ENCODE data around the gene STK38.

Gene STK38

GRCh38 chr6:36523451-36523850 lies 23.8 kb downstream of the STK38 start:
- no peak for DNase-seq (ENCODE audit: low read depth in 2 of 2)

DNA sequence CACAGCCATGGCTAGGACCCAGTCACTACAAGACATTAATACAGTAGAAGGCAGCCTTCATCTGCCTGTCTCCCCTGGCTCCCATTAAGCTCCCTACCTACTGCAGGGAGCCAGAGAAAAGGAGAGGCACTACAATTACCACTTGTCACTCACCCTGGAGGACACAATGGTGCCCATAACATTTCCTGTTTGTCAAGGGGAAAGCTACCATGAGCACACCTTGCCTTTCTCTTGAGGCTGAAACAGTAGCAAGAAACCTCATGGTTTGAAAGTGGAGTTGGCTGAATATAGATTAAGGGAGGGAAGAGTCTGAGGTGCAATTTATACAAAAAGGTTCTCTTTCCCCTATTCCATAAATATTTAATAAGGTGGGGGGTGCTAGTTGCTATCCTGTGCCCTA lies 27.9 kb downstream of the STK38 start:
- no peak for DNase-seq (ENCODE audit: low read depth in 2 of 2)

DNA sequence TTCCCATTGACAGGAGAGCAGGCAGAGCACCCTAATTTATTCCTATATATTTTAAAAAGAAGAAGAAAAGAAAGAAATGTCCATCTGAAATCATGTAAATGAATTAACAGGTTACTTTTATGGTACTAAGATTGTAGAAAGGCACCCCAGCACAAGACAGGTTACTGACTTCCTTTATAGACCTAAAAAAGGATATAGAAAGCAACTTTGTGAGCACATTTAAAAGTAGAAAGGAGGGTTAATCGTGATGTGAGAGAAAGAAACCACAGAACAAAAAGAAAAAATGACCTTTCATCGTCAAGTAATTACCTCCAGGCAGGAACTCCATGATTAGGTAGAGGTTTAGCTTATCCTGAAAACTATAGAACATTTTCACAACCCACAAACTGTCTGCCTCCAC lies 29.9 kb downstream of the STK38 start:
- DNase-seq (ENCODE audit: low read depth in 2 of 2), result no peak

- no peak for DNase-seq (ENCODE audit: low read depth in 2 of 2)
These were observed 30.3 kb downstream of the STK38 start for GRCh38 chr6:36516988-36517387.

- DNase-seq (ENCODE audit: low read depth in 2 of 2), result no peak
These were observed 30.7 kb downstream of the STK38 start for GRCh38 chr6:36516559-36516958.

- no peak for DNase-seq (ENCODE audit: low read depth in 2 of 2)
These were observed 31.4 kb downstream of the STK38 start for GRCh38 chr6:36515844-36516243.

- no peak for DNase-seq (ENCODE audit: low read depth in 2 of 2)
These were observed 32.5 kb downstream of the STK38 start for GRCh38 chr6:36514554-36515456.

DNA sequence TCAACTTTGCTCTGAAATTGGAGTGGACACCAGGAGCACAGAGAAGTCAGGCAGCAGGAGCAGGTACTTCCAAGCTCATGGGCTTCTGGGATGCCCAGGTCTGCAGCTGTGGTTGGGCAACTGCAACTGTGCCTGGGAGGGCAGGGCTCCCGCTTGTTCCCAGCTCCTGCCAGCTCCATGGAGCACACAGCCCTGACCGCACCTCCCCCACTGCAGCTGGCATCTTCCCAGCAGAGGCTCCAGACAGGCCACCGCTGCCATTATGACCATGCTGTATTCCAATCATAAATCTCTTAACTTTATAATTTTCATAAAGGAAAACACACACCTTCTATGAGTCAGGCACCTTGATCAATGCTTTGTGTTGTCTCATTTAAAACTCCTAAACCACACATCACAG lies 36.9 kb downstream of the STK38 start:
- no peak for DNase-seq (ENCODE audit: low read depth in 2 of 2)

GRCh38 chr6:36508532-36508931 lies 38.7 kb downstream of the STK38 start:
- no peak for DNase-seq (ENCODE audit: low read depth in 2 of 2)

- no peak for DNase-seq (ENCODE audit: low read depth in 2 of 2)
These were observed 40.7 kb downstream of the STK38 start for GRCh38 chr6:36506611-36507010.

GRCh38 chr6:36505744-36506534 lies 41.3 kb downstream of the STK38 start:
- DNase-seq (ENCODE audit: low read depth in 2 of 2), result no peak

GRCh38 chr6:36504982-36505381 lies 42.3 kb downstream of the STK38 start:
- no peak for DNase-seq (ENCODE audit: low read depth in 2 of 2)

GRCh38 chr6:36504181-36504580 lies 43.1 kb downstream of the STK38 start:
- no peak for DNase-seq (ENCODE audit: low read depth in 2 of 2)

- DNase-seq (ENCODE audit: low read depth in 2 of 2), result no peak
These were observed 45.6 kb downstream of the STK38 start for GRCh38 chr6:36501686-36502085.

GRCh38 chr6:36499918-36500317 lies 47.4 kb downstream of the STK38 start:
- DNase-seq (ENCODE audit: low read depth in 2 of 2), result no peak

DNA sequence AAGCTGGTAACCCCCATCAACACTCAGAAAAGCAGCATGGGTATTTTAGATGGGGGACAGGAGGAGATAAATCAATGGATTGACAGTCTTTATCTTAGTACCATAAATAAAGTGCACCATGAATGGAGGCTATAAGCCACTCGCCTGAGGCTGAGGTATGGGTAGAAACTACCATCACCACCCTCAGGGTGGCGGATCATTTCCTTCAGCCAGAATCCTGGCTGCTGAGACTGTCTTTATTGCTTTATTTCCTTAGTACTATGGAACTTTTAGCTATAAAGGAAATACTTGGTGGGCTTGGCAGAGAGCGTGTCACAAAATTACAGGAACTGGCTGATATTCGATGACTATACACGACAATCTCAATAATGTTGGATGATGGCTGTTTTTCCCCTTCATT lies 52.2 kb downstream of the STK38 start:
- no peak for DNase-seq (ENCODE audit: low read depth in 2 of 2)

DNA sequence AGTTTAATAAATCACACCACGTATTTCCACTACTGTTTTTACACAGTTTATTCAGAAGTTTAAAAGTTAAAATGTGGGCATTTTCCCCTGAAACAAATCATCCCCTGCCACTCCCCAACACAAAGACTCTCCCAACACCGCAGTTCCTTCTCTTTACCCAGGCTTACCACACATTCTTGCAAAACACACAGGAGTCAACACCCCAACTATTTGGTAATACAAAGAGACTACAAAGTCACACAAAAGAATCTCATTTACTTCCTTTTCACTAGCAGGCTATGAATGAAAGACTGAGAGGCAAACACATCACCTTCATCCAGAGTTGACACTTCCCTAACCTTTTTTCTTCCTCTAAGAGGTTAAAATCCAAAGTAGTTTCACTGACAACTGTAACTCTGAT lies 53.4 kb downstream of the STK38 start:
- no peak for DNase-seq (ENCODE audit: low read depth in 2 of 2)

DNA sequence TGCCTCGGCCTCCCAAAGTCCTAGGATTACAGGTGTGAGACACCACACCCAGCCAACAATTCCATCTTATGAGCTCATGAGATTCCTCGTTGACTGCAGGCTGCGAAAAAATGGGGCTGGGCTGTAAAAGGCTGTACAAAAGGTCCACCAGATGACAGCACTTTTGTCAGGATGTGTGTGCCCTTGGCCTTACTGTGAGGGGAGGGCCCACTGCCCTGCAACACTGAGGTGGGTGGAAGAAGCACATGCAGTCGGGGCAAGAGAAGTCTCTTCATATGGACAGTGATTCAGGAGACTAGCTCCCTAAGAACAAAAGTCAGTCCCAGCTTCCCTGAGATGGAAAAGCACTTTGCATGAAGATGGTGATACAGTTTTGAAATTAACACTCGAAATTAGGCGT lies 54.0 kb downstream of the STK38 start:
- DNase-seq (ENCODE audit: low read depth in 2 of 2), result no peak

DNA sequence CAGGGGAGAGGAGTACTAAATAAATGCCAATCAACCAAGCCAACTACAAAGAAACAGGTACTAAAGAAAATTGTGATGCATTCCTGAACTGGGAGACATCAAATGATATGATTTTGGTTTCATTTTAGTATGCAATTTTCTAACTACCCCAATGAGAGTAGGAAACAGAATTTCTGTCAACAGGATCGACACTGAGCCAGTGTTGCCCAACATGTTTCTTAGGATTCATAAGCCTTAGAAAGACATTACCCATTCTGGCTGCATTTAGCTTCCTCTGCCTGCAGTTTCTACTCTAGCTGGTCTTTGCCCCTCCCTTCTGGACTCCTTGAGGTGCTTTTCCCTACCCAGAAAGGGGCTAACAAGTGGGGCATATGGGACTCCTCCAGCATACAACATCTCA lies 54.7 kb downstream of the STK38 start:
- DNase-seq (ENCODE audit: low read depth in 2 of 2), result no peak

GRCh38 chr6:36492092-36492491 lies 55.2 kb downstream of the STK38 start:
- no peak for DNase-seq (ENCODE audit: low read depth in 2 of 2)

- DNase-seq (ENCODE audit: low read depth in 2 of 2), result no peak
These were observed 55.8 kb downstream of the STK38 start for GRCh38 chr6:36491378-36491965.

DNA sequence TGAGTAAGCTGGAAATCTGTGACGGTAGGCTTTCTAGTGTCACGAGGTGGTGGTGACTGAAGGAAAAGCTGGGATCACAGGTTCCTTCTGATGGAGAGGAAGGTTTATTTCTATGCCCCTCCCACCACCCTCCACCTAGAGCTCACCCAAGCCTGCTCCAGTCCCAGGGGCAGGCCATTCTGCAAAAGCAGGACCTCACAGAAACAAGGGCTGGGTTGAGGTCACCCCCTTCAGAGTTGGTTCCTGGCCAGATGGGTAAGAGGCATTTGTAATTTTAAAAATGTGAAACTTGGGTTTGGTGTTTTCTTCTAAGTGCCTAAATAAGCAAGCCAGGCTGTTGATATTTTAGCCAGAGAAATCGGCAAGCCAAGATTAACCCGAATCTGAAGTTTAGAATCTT lies 57.9 kb downstream of the STK38 start:
- no peak for DNase-seq (ENCODE audit: low read depth in 2 of 2)

DNA sequence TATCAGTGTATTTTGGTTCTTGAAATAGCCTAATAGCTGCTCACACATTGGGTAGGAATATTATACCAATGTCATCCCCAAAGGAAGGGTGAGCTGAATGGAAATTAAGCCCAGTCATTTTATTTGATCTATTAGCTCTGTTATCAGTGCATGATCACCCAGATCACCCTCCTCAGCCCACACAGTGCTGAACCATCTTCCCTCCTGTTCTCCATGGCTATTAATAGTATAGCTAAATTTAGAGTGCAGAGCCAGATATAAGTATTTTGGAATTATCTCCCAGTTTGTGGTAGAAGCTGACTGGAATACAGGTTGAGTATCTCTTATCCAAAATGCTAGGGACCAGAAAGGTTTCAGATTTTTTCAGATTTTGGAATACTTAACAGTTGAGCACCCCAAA lies 59.1 kb downstream of the STK38 start:
- DNase-seq (ENCODE audit: low read depth in 2 of 2), result no peak
